Upper lobe of left lung (tissue), 6 donors: ENCODE measurements around the gene PACS1. TPM values are rescaled to one million over a fixed set of nuclear protein-coding genes. Genes with fewer than 3 reads are reported as not detected.
A peak's percentile ranks its signal among the peaks of the same experiment; 100 is the strongest.

ENCODE experiments used
- ATAC-seq, 2 donors: fragments of 200-7000 bp; cut with Tn5 transposase; one replicate each; pipeline ENCODE4 v1.9.1; 2022; ENCODE audit warnings: mild to moderate bottlenecking in 2 of 2, moderate library complexity in 2 of 2; ENCODE audit not compliant: low FRiP score in 2 of 2
- DNase-seq, 2 donors: peaks; one replicate each; pipeline ENCODE4 v3.0.0-alpha.2; 2019 to 2020
- H3K27ac ChIP-seq, 4 donors: fragments of 200-600 bp; sonication (generic); one replicate each; pipeline ENCODE4 v1.5.1; 2016 to 2019
- H3K27me3 ChIP-seq, 4 donors: fragments of 200-600 bp; sonication (generic); one replicate each; pipeline ENCODE4 v1.5.1; 2017 to 2019
- H3K36me3 ChIP-seq, 4 donors: fragments of 200-600 bp; sonication (generic); one replicate each; pipeline ENCODE4 v1.5.1; 2016 to 2019
- H3K4me1 ChIP-seq, 4 donors: fragments of 200-600 bp; sonication (generic); one replicate each; pipeline ENCODE4 v1.5.1; 2018 to 2019
- H3K4me3 ChIP-seq, 4 donors: fragments of 200-600 bp; sonication (generic); one replicate each; pipeline ENCODE4 v1.5.1; 2017 to 2019; ENCODE audit warnings: mild to moderate bottlenecking in 2 of 4, moderate library complexity in 1 of 4
- H3K9me3 ChIP-seq, 4 donors: fragments of 200-600 bp; sonication (generic); one replicate each; pipeline ENCODE4 v1.5.1; 2018 to 2019
- CTCF ChIP-seq, 6 experiments: fragments of 450-650 bp in 4 of 6; fragments of 200-600 bp in 2 of 6; sonication (generic) in 2 of 6; IDR thresholded peaks; one replicate each; pipeline ENCODE4 v1.5.1; 2016 to 2019; ENCODE audit warnings: antibody characterized with exemption in 6 of 6
- EP300 ChIP-seq, 4 donors: sonication (generic); formaldehyde crosslinking; IDR thresholded peaks; one replicate each; pipeline ENCODE4 v1.5.1; 2017; ENCODE audit warnings: antibody characterized with exemption in 4 of 4, control low read depth in 2 of 4
- POLR2A ChIP-seq, 4 donors: fragments of 450-650 bp; IDR thresholded peaks; one replicate each; pipeline ENCODE4 v1.5.1; 2016 to 2017; ENCODE audit warnings: antibody characterized with exemption in 4 of 4, mild to moderate bottlenecking in 2 of 4
- POLR2AphosphoS5 ChIP-seq, 2 donors: sonication (generic); formaldehyde crosslinking; IDR thresholded peaks; one replicate each; pipeline ENCODE4 v1.5.1; 2017; ENCODE audit warnings: antibody characterized with exemption in 2 of 2
- WGBS, 2 donors: methylation state at CpG; one replicate each; pipeline ENCODE4 v1.1.5; 2017 to 2018; 5-methylcytosine and 5-hydroxymethylcytosine counted together
- total RNA-seq, 6 donors: library from RNA; depleted of rRNA in 4 of 6; stranded (reverse); fragments of >200 nt in 4 of 6; gene quantifications; one replicate each; pipeline versions ENCODE4 v1.1.0 to v1.2.1, GENCODE V29; 2016 to 2021
- donor health status: DM: no; HTN: no; CAD: no; lungs with moderate emphysema.
- donor health status: DM: no; HTN: yes; CAD: no; lungs with severe emphysema.

PACS1 gene
- total RNA-seq, 6 donors from 2014 or later, result 39.8 to 123 (median 51.1) TPM

- H3K4me1 ChIP-seq, result peaks cover 51 to 59% (median 54%) of the 10 kb centered on the region in 4 donors
- no peaks in the 10 kb centered on the region for H3K27me3 ChIP-seq
- H3K9me3 ChIP-seq, result no peaks in the 10 kb centered on the region
- H3K4me3 ChIP-seq, result no peak overlapping the region
- peak; percentile 66 to 92 for ATAC-seq
- DNase-seq, result peak in 1 of 2 donors; percentile 62
- peak overlapping the region; percentile 37 to 90 (median 72) for H3K27ac ChIP-seq
- TF ChIP-seq EP300 (IDR thresholded peaks at IDR 0.05) (no peak), POLR2A (IDR thresholded peaks at IDR 0.05) (no peak), POLR2AphosphoS5 (IDR thresholded peaks at IDR 0.05) (no peak), CTCF (IDR thresholded peaks at IDR 0.05) (no peak)
- peaks cover 0 to 7% (median 0%) of the 10 kb centered on the region in 4 donors for H3K36me3 ChIP-seq
- 63 to 72% methylated on average over 9 of the region's 9 CpGs for WGBS, 2 donors
These were observed 10.2 kb downstream of the PACS1 start for GRCh38 chr11:66080055-66080817.

GRCh38 chr11:66081505-66081904 is 11.4 kb downstream of the PACS1 start:
- Histone ChIP-seq H3K36me3 (peaks cover 0 to 5% (median 0%) of the 10 kb centered on the region in 4 donors), H3K9me3 (no peaks in the 10 kb centered on the region), H3K4me3 (no peak overlapping the region), H3K27ac (peak overlapping the region; percentile 37 to 90 (median 72)), H3K27me3 (no peaks in the 10 kb centered on the region), H3K4me1 (peaks cover 49 to 56% (median 54%) of the 10 kb centered on the region in 4 donors)
- WGBS, 2 donors, result 9 to 20% methylated on average over 5 of the region's 5 CpGs
- peak in 1 of 2 donors; percentile 88 for DNase-seq
- peak in 1 of 2 donors; percentile 45 for TF ChIP-seq POLR2AphosphoS5 (IDR thresholded peaks at IDR 0.05)
- TF ChIP-seq POLR2A (IDR thresholded peaks at IDR 0.05), result no peak
- no peak for TF ChIP-seq EP300 (IDR thresholded peaks at IDR 0.05)
- ATAC-seq, result peak; percentile 73 to 82

- no peak for TF ChIP-seq POLR2AphosphoS5 (IDR thresholded peaks at IDR 0.05)
- H3K4me1 ChIP-seq, result peaks cover 42 to 53% (median 50%) of the 10 kb centered on the region in 4 donors
- H3K27me3 ChIP-seq, result no peaks in the 10 kb centered on the region
- 60% methylated on average over 4 of the region's 4 CpGs for WGBS, 2 donors
- no peaks in the 10 kb centered on the region for H3K36me3 ChIP-seq
- peak overlapping the region in 3 of 4 donors; percentile 15 to 90 (median 79) for H3K27ac ChIP-seq
- no peak for DNase-seq
- no peaks in the 10 kb centered on the region for H3K9me3 ChIP-seq
- H3K4me3 ChIP-seq, result no peak overlapping the region
- ATAC-seq, result no peak
These were observed 13.1 kb downstream of the PACS1 start for GRCh38 chr11:66082946-66083698.

DNA sequence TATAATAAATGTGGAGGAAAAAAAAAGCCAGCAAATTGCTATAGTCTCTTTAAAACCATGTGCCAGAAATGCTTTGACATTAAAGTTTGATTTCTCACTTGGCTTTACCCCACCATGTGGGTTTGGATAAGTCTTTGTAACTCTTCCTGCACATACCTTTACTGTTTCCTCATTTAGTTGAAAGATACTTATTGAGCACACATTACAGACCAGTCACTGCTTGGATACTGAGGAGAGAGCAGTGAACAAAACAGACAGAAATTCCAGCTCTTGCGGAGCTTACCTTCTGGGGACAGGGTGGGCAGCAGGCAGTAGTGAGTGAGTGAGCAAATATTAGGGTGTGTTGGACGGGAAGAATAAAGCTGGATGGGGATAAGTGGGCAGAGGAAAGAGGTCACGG is 13.7 kb downstream of the PACS1 start:
- WGBS, 2 donors, result 88 to 90% methylated on average over 3 of the region's 3 CpGs
- peak overlapping the region in 3 of 4 donors; percentile 15 to 90 (median 79) for H3K27ac ChIP-seq
- no peak overlapping the region for H3K4me3 ChIP-seq
- no peak for TF ChIP-seq POLR2A (IDR thresholded peaks at IDR 0.05)
- no peak for TF ChIP-seq CTCF (IDR thresholded peaks at IDR 0.05)
- TF ChIP-seq POLR2AphosphoS5 (IDR thresholded peaks at IDR 0.05), result no peak
- no peak for TF ChIP-seq EP300 (IDR thresholded peaks at IDR 0.05)
- ATAC-seq (no peak), DNase-seq (no peak)
- no peaks in the 10 kb centered on the region for H3K9me3 ChIP-seq
- no peaks in the 10 kb centered on the region for H3K36me3 ChIP-seq
- H3K27me3 ChIP-seq, result no peaks in the 10 kb centered on the region
- peaks cover 42 to 53% (median 50%) of the 10 kb centered on the region in 4 donors for H3K4me1 ChIP-seq

- no peak overlapping the region for H3K27ac ChIP-seq
- DNase-seq (no peak), ATAC-seq (no peak)
- no peak overlapping the region for H3K4me3 ChIP-seq
- H3K36me3 ChIP-seq, result no peaks in the 10 kb centered on the region
- no peaks in the 10 kb centered on the region for H3K27me3 ChIP-seq
- peaks cover 42 to 49% (median 46%) of the 10 kb centered on the region in 4 donors for H3K4me1 ChIP-seq
- 84 to 96% methylated on average over 3 of the region's 3 CpGs for WGBS, 2 donors
- TF ChIP-seq EP300 (IDR thresholded peaks at IDR 0.05) (no peak), CTCF (IDR thresholded peaks at IDR 0.05) (no peak), POLR2AphosphoS5 (IDR thresholded peaks at IDR 0.05) (no peak), POLR2A (IDR thresholded peaks at IDR 0.05) (no peak)
- H3K9me3 ChIP-seq, result no peaks in the 10 kb centered on the region
These were observed 14.9 kb downstream of the PACS1 start for GRCh38 chr11:66084821-66085475.
